A673 (cell line): Measurements from ENCODE around the gene ANKRD17. TPM values are rescaled to one million over a fixed set of nuclear protein-coding genes. Genes with fewer than 3 reads are reported as not detected.
A peak's percentile ranks its signal among the peaks of the same experiment; 100 is the strongest.

Experiments used
- BruUV-seq: library from RNA; stranded (reverse); fragments of 400-500 nt; replicated peaks from 2 replicates; lab custom pipeline; 2021; lab: Mats Ljungman, UMichigan
- CTCF ChIA-PET: fragments of 300-600 bp; sonication (Branson Sonifier 250); formaldehyde crosslinking; loops from one replicate; lab custom pipeline; 2022; ENCODE audit warnings: antibody characterized with exemption; lab: Charles Lee
- POLR2A ChIA-PET: fragments of 300-600 bp; sonication (Branson Sonifier 250); formaldehyde crosslinking; loops from one replicate; lab custom pipeline; 2022; ENCODE audit warnings: antibody characterized with exemption; ENCODE audit not compliant: low non-redundant PET; lab: Charles Lee
- DNase-seq: peaks from one replicate; pipeline ENCODE4 v3.0.0-alpha.2; 2015; ENCODE audit warnings: low spot score
- H3K27ac ChIP-seq: fragments of 200-600 bp; sonication (generic); 2 replicates; pipeline ENCODE4 v1.5.1; 2016; ENCODE audit warnings: mixed run types, low read depth, mild to moderate bottlenecking, mixed read lengths, antibody characterized with exemption, low read length; ENCODE audit not compliant: poor library complexity, severe bottlenecking
- H3K27me3 ChIP-seq: fragments of 200-600 bp; sonication (generic); replicated peaks from 2 replicates; pipeline ENCODE4 v1.6.1; 2017; ENCODE audit warnings: mixed run types, low read depth, mild to moderate bottlenecking, mixed read lengths, antibody characterized with exemption, low read length; ENCODE audit not compliant: insufficient read depth, poor library complexity
- H3K36me3 ChIP-seq: fragments of 200-600 bp; sonication (generic); 2 replicates; pipeline ENCODE4 v1.6.1; 2016; ENCODE audit warnings: mixed run types, mild to moderate bottlenecking, mixed read lengths, antibody characterized with exemption, low read length; ENCODE audit not compliant: insufficient read depth, poor library complexity, severe bottlenecking
- H3K4me1 ChIP-seq: fragments of 200-600 bp; sonication (generic); 2 replicates; pipeline ENCODE4 v1.6.1; 2017; ENCODE audit warnings: mixed run types, mild to moderate bottlenecking, mixed read lengths, antibody characterized with exemption, low read length; ENCODE audit not compliant: insufficient read depth, poor library complexity, severe bottlenecking
- H3K4me3 ChIP-seq: fragments of 200-600 bp; sonication (generic); 2 replicates; pipeline ENCODE4 v1.5.1; 2016; ENCODE audit warnings: low read depth, mixed run types, mild to moderate bottlenecking, mixed read lengths, low read length; ENCODE audit not compliant: poor library complexity, severe bottlenecking
- H3K9me3 ChIP-seq: fragments of 200-600 bp; sonication (generic); 2 replicates; pipeline ENCODE4 v1.6.1; 2016; ENCODE audit warnings: mixed run types, low read depth, mild to moderate bottlenecking, mixed read lengths, antibody characterized with exemption, low read length; ENCODE audit not compliant: poor library complexity, severe bottlenecking
- CTCF ChIP-seq: fragments of 300-800, 200-600 bp; sonication (generic); conservative IDR thresholded peaks from 2 replicates; pipeline ENCODE4 v1.5.1; 2017; ENCODE audit warnings: low read depth, mild to moderate bottlenecking, antibody characterized with exemption, low read length, moderate library complexity, mixed read lengths
- EZH2 ChIP-seq: fragments of 200-600 bp; sonication (generic); IDR thresholded peaks from 2 replicates; pipeline ENCODE4 v1.6.1; 2017; ENCODE audit warnings: borderline replicate concordance, low read depth, mild to moderate bottlenecking, mixed read lengths, antibody characterized with exemption, low read length; ENCODE audit not compliant: poor library complexity, severe bottlenecking
- intact Hi-C: fragments of 100-400 bp; cut with micrococcal nuclease; formaldehyde crosslinking; loops from one replicate; pipeline ENCODE4 v1.10.0; 2022; ENCODE audit not compliant: unreplicated experiment
- total RNA-seq: library from RNA; stranded (reverse); gene quantifications from 2 replicates; pipeline ENCODE4 v1.2.3, GENCODE V29; 2021

The ANKRD17 gene
- total RNA-seq, 1 experiment from 2014 or later, result 58.4 TPM

DNA sequence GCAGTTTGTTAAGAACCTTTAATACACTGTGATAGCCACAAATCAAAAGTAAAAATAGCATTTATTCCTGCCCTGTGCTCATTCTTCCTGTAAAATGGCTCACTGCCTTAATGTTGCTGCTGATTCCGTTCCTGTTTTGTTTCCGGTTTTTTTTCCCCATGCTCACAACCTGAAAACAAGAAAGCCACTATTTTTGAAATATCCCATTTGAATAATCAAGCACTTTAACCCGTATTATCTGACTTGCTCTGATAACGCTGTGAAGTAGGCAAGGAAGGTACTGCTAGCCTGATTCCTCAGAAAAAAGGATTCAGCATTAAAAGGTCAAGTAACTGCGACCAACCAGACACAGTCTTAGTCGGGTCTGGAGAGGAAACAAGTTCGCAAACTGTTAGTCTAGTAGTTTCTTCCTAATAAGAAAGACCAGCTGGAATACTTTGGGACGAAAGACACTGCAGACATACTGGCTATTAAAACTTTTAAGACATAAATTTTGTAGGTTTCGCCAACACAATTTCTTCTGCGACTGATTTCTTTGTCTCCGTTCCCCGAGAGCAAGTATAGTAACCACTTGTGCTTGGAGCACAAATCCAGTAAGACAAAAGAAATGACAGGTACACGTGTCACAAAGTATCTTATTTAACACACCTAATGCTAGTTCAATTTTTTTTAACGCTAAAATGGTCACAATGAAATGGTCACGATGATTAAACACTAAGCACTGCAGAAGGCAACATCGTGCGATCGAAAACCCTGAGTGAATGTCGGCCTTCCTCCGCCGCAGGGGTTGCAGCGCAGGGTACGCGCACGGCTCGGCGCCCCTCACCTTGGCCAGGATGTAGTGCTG is 189.9 kb downstream of the ANKRD17 start:
- Histone ChIP-seq H3K27me3 (no peaks in the 10 kb centered on the region), H3K4me3 (peak overlapping the region; percentile 63), H3K36me3 (no peaks in the 10 kb centered on the region), H3K4me1 (no peaks in the 10 kb centered on the region), H3K27ac (peak overlapping the region; percentile 88), H3K9me3 (no peaks in the 10 kb centered on the region)
- CTCF ChIA-PET, result no interaction called here
- intact Hi-C loops, result loop anchor here (5.0 kb wide), 1 partner anchor 189 kb away; the partner anchor contains the start of gene ANKRD17
- TSS peak; percentile 59 for BruUV-seq
- DNase-seq, result peak; percentile 8
- POLR2A ChIA-PET, result no interaction called here
- TF ChIP-seq EZH2, result no peak
- TF ChIP-seq CTCF, result no peak

DNA sequence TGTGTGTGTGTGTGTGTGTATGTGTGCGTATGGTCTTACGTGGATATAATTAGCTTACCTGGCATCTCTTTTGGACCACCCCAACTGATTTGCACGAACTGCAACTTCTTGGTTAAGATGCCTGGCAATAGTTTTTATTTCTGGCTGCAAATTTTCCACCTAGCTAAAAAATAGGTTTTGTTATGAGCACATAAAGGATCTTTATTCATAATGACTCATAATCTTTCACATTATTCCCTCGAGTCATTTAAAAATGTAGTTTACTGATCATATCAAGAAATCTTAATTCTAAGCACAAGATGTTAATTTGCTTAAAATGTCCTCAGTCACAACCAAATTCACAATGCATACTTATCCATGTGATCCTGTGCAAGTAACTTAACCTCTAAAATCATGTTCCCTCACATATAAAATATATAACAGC is 190.6 kb downstream of the ANKRD17 start:
- intact Hi-C loops, result loop anchor here (5.0 kb wide), 1 partner anchor 189 kb away; the partner anchor contains the start of gene ANKRD17
- CTCF ChIA-PET, result no interaction called here
- no peaks in the 10 kb centered on the region for H3K4me1 ChIP-seq

GRCh38 chr4:73066928-73067327 is 191.7 kb downstream of the ANKRD17 start:
- no peak for DNase-seq
- CTCF ChIA-PET, result no interaction called here
- no peaks in the 10 kb centered on the region for H3K4me1 ChIP-seq
- no peak overlapping the region for H3K27ac ChIP-seq
- no peaks in the 10 kb centered on the region for H3K9me3 ChIP-seq
- H3K4me3 ChIP-seq, result no peak overlapping the region
- no TSS peak for BruUV-seq
- H3K36me3 ChIP-seq, result no peaks in the 10 kb centered on the region
- POLR2A ChIA-PET, result interaction anchor here (0.7 kb wide), 1 partner anchor 156 kb away, joined by 3 read pairs; no protein-coding TSS in a partner anchor
- intact Hi-C loops, result loop anchor here (5.0 kb wide), 1 partner anchor 190 kb away; the partner anchor contains the start of gene ANKRD17
- no peak for TF ChIP-seq EZH2
- TF ChIP-seq CTCF, result no peak
- H3K27me3 ChIP-seq, result no peaks in the 10 kb centered on the region

More for the DNA sequence above, 190.6 kb downstream of the ANKRD17 start:
- no peaks in the 10 kb centered on the region for H3K9me3 ChIP-seq
- H3K27me3 ChIP-seq, result no peaks in the 10 kb centered on the region
- no peaks in the 10 kb centered on the region for H3K36me3 ChIP-seq
- BruUV-seq, result no TSS peak
- TF ChIP-seq CTCF (no peak), EZH2 (no peak)
- peak overlapping the region; percentile 88 for H3K27ac ChIP-seq
- no peak for DNase-seq
- POLR2A ChIA-PET, result no interaction called here
- peak overlapping the region; percentile 63 for H3K4me3 ChIP-seq
